NCI-H2171 treated with DMSO at 0.1 percent for 48 hours (cell line): ENCODE data around the gene CADM2.
A peak's percentile ranks its signal among the peaks of the same experiment; 100 is the strongest.

Source experiments
- DNase-seq: peaks from one replicate; lab custom pipeline; 2025; lab: John Stamatoyannopoulos, UW

The CADM2 gene

GRCh38 chr3:85321892-85322291 is 363.1 kb downstream of the CADM2 start:
- DNase-seq: no peak

- DNase-seq: no peak
Observed at GRCh38 chr3:85330071-85330470, 371.3 kb downstream of the CADM2 start.

GRCh38 chr3:85337895-85338294 is 379.1 kb downstream of the CADM2 start:
- DNase-seq: no peak

GRCh38 chr3:85342915-85343314 is 384.1 kb downstream of the CADM2 start:
- DNase-seq: peak; percentile 51

GRCh38 chr3:85355572-85355971 is 396.8 kb downstream of the CADM2 start:
- no peak for DNase-seq

GRCh38 chr3:85360742-85361387 is 402.1 kb downstream of the CADM2 start:
- DNase-seq: peak; percentile 54

GRCh38 chr3:85364296-85364909 is 405.6 kb downstream of the CADM2 start:
- no peak for DNase-seq

GRCh38 chr3:85370341-85370740 is 411.6 kb downstream of the CADM2 start:
- DNase-seq: no peak

- no peak for DNase-seq
Observed at GRCh38 chr3:85376131-85376530, 417.3 kb downstream of the CADM2 start.

GRCh38 chr3:85377115-85377514 is 418.3 kb downstream of the CADM2 start:
- DNase-seq: no peak

GRCh38 chr3:85384372-85384771 is 425.6 kb downstream of the CADM2 start:
- no peak for DNase-seq

GRCh38 chr3:85387913-85388505 is 429.2 kb downstream of the CADM2 start:
- DNase-seq: peak; percentile 13

- no peak for DNase-seq
Observed at GRCh38 chr3:85394424-85394823, 435.6 kb downstream of the CADM2 start.

- no peak for DNase-seq
Observed at GRCh38 chr3:85397434-85397833, 438.6 kb downstream of the CADM2 start.

- no peak for DNase-seq
Observed at GRCh38 chr3:85426121-85426520, 467.3 kb downstream of the CADM2 start.

GRCh38 chr3:85427467-85427866 is 468.7 kb downstream of the CADM2 start:
- DNase-seq: no peak

GRCh38 chr3:85432081-85432480 is 473.3 kb downstream of the CADM2 start:
- DNase-seq: no peak

- DNase-seq: no peak
Observed at GRCh38 chr3:85433319-85433718, 474.5 kb downstream of the CADM2 start.

- DNase-seq: no peak
Observed at GRCh38 chr3:85455561-85456200, 496.9 kb downstream of the CADM2 start.

- no peak for DNase-seq
Observed at GRCh38 chr3:85474241-85474640, 515.5 kb downstream of the CADM2 start.

- DNase-seq: no peak
Observed at GRCh38 chr3:85475346-85475745, 516.6 kb downstream of the CADM2 start.

GRCh38 chr3:85476891-85477495 is 518.2 kb downstream of the CADM2 start:
- DNase-seq: no peak
